Activated T-cell treated with anti-CD3 and anti-CD28 coated beads, Interleukin-2, amount 50 U/mL, for 48 hours (primary cell): Measurements from ENCODE around the gene LEKR1.
"Not testable (repeated sequence)": the region's sequence is repeated elsewhere in the genome, so short reads cannot be mapped to it uniquely, and the experiment has no call there.

Experiments used
- DNase-seq, 2 experiments: peaks; one replicate each; pipeline ENCODE4 v3.0.0-alpha.2; 2020

The LEKR1 gene

DNA sequence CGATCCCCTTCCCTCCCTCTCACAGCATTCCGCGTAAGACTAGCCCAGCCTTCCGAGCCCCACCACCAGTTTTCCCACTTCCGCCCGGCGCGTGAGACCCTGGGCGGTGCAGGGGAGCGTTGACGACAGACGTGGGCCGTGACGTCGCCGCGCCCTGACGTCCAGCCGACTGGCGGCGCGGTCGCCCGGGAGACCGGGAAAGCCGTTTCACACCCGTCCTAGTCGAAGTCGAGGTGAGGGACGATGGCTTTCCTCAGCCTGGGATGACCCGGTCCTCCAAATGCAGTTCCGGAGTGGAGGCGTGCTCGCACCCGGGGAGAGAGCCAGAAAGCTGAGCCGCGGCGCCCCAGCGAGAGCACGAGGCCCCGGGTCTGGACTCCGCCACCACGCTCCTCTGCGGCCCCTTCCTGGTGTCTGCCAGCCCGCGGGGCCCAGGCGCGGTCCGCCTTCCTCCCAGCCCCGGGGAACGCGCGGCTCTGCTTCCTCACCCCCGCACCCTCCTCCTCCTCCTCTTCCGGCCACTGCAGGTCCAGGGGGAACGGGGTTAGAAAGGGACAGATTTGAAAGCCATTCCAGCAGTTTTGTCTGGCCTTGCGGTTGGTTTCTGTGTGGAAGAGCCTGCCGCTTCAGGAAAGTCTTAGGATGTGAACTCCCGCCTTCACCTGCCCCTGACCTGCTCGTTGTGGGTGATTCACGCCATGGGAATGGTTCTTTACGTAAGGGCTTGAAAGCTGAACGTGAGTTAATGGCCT, at the start of gene LEKR1:
TSS of gene LEKR1 (plus strand) at position 210 of the 752 bp plus-strand sequence. CDS start 2,977 bp downstream, outside the sequence.
- peak; percentile 83 to 84 for DNase-seq

DNA sequence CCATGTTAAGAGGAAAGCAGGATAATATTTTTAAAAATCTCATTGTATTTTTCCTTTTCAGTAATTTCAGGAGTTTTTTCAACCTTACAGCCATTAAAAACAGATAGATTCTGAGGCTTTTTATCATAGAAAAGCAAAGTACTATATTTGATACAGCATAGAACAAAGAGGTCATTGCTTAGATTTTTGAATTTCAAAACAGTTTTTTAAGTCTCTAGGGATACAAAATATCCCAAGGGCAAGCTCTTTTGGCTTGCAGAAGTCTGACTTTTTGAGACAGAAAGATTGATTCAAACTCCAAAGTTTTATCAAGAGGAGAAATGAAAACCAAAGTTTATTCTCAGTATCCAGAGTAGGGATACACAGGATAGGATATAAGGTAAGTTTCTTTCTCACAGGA, 49.3 kb upstream of the LEKR1 start:
- no peak for DNase-seq

DNA sequence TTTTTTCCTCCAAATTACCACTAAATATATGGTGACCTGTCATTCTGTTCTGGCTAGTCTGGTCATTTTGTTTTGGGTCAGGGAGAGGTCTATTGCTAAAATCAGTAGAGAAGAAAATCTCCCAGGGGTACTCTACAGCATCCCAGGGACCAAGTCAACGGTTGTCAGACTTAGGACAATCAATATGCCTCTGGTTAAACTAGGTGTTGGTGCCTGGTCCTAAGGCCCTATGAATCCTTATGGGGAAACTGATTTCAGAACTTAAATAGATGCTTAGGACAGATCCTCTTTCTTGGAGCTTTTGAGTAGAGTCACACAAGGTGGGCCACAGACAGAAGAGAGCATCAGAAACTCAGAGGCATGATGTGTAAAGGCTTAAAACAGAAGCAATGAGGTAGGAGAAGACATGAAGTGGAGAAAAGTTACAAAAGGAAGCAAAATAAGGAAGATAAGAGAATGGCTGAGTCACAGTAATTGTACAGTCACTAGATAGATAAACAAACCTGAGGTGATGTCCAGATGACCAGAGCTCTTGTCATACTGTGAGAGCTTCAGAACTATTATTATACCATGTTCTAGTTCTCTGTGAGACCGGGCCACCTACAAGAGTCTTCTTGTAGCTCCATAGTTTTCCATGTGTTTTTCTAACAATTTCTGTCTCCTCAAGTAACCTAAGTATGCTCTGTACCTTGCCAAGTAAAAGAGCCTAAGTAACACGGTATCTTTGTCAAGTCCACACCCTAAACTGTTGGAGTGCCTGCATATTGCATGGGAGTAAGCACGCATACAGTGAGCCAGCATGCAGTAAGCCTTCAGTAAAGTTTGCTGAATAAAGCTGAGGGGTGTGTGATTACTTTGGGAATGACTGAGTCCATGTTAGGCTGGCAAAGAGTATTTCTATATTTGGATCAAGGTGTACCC, 44.6 kb upstream of the LEKR1 start:
- no peak for DNase-seq

DNA sequence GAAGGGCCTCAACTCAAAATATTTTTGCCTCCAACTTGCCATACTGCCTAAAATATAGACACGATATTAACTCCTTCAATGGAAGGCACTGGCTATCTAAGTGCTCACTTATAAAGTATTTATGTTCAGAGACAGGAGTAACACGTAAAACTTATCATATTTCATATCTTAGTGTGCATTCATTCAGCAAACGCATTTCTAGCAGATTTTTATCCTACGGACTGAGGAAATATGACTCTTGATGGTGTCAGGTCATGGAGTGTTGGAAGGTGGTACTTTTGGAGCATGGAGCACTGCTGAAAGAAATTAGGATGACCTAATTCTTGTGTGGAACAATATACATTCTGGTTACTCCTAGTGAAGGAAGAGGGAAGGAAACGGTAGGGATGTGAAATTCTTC, 43.8 kb upstream of the LEKR1 start:
- no peak for DNase-seq

DNA sequence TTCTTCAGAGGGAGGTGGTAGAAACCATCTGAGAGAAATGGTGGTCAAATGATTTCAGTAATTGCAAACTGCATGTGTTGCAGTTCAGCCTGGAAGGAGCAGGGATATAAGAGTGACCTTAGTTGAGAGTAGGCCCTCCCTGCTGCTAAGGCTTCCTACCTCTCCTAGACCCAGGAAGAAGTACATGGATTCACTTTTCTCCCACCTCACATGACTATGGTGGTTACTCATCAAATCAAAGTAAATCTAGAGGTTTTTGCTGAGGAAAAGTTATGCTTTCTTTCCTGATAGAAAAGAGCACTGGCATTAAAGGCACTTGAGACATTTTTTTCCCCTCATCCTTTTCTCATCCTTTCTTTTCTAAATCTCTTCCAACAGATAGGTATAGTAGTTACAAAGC, 43.2 kb upstream of the LEKR1 start:
- no peak for DNase-seq

DNA sequence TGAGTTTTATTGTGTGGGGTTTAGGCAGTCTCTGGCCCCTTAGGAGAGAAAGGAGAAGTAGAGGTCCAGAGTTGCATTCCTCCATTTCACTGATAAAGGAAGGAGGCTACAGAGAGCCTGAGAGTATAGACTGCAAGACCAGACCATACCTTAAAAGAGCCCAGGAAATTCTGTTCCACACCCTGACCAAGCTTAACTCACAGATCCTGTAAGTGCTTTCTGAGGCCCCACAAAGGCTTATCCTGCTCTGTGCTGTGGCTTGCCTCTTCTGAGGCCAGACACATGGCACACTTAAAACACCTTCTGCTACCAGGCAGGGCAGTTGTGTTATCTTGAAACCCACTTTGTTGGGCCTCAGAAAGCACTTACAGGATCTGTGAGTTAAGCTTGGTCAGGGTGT, 39.2 kb upstream of the LEKR1 start:
- DNase-seq: peak; percentile 22 to 34

DNA sequence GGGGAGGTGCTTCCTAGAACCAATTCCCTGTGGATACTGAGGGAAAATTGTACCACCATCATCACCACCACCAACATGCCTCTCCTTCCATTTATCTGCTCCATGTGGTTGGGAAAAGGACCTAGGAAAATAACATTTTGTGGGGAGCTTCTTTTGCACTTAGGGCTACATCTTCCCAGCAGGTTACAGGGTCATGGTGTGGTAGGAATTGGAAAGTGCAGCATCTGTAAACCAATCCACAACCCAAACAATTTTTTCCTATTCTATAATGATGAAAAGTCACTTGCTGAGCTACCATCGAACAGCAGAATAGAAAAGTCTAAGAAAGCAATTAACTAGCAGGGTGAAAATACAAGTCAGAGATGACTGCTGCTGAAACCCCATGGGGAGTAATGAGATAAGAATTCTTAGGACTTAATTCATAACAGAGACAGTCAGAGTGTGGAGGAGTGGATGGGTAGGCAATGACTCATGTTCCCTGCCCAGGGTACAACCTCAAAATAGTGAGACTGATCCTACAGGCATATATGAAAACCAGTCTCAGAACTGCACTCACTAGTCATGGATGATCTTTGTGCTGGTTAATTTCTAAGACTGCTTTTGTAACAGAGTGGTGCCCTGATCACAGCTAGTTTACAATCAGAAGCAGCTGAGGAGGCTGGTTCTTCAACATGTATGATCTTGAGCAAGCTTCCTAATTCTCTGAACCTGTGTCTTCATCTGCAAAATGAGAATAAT, 38.1 kb upstream of the LEKR1 start:
- peak; percentile 28 to 51 for DNase-seq

DNA sequence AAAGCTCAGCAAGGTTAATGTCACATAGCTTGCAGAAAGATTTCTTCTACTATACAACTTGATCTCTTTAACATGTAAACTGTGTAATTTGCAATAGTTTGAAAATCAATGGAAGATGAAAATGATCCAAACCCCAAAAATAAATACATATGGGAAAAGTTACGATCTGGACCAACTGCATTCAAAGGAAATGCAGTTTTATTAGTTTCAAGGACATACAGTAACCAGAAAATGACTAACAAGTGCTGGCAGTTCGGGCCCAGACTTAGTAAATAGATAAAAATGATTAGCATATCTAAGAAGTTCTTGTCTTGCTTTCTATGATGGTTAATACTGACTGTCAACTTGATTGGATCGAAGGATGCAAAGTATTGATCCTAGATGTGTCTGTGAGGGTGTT, 37.3 kb upstream of the LEKR1 start:
- no peak for DNase-seq

DNA sequence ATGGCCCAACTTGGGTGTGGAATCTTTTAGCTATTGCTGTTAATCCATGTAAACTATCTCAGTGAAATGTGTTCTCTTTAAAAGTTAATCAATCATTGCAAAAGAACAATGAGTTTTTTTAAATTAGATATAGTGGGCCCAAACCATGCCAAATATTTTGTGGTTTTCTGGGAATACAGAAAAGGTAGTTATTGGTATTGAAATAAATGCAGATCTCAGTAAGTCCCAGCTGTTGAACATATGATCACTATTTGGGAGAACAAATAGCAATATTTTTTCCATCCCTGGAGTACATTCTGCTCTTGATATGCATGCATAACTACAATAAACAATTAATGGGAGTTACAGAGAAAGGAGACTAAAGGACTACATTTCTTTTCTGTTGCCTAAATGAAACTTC, 36.0 kb upstream of the LEKR1 start:
- no peak for DNase-seq

DNA sequence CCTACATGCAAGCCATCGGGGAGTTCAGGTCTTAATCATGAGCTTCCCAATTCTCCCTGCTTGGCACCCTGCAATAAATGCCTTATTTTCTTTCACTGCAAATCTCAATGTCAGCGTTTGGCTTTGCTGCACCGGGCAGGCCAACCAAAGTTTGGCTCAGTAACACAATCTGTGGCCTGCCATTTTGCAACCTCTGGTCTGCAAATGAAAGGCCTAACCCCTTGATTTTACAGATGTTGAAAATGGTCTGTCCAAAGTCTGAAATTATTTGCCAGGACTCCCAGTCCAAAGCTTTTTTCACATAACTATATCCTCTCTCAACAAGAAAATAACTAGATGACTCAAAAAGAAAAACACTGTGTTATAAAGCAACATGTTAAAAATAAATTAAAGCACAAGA, 34.0 kb upstream of the LEKR1 start:
- DNase-seq: no peak

DNA sequence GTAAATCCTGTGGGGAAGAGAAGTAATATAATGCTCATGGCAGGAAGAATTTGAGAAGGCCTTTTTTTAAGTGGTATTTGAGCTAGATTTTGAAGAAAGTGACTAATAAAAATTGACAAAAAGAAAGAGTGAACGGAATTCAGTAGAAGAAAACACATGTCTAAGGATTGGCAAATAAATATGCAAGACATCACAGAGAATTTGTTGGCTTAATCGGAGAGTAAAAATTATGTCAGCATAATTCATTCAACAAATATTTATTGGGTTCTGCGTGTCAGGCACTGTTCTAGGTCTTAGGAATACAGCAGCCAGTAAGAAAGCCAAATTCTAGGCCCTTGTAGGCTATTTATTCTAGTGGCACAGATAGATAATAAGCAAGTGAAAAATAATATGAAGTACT, 33.6 kb upstream of the LEKR1 start:
- no peak for DNase-seq

DNA sequence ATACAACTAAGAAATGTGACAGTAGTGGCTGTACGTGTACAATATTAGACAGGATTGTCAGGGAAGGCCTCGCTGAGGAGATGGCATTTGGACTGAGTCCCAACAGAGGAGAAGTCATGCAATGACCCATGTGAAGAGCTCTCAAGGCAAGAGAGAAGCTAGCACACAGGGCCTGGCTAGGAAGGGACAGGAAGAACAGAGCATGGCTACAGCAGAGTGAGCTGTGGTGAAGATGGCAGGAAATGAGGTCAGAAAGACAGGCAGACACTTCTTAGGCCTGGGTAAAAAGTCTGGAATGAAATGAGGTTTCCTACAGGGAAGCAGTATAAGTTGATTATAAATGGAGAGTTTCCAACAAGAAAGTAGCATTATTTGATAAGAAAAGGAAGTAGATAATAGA, 33.2 kb upstream of the LEKR1 start:
- no peak for DNase-seq

DNA sequence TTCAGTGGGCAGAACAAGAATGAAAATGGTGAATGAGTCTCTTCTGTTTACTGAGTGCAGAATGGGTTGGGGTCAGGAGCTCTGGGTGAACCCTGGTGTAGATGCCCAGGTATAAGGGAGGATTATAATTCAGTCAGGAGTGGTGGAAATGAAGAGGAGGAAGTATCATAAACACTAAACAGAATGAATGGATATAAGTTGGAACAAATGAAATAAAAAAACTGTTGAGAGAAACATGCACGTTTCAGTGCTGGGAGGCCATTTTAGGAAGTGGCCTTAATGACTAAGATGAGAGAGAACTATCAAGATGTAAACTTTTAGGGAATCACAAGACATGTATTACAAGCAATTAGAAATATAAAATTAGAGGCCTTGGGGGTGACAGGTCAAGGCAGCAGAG, 32.8 kb upstream of the LEKR1 start:
- no peak for DNase-seq

DNA sequence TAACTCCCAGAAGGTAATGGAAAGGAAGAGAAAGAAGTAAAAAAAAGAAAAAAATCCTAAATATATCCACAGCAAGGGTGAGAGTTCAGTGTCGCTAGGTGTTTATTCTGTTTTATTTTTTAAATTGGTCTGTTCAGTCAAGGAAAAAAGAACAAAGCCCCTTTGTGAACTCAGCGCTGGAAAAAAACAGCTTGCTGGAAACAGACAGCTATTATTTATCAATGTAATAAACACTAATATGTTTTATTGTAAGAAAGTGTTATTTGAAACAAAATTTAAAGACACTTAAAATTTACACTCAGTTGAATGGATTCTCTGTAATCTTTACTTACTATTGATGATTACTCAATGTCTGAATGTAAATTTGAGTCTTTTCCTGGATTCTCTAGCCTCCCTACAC, 32.3 kb upstream of the LEKR1 start:
- DNase-seq: no peak

DNA sequence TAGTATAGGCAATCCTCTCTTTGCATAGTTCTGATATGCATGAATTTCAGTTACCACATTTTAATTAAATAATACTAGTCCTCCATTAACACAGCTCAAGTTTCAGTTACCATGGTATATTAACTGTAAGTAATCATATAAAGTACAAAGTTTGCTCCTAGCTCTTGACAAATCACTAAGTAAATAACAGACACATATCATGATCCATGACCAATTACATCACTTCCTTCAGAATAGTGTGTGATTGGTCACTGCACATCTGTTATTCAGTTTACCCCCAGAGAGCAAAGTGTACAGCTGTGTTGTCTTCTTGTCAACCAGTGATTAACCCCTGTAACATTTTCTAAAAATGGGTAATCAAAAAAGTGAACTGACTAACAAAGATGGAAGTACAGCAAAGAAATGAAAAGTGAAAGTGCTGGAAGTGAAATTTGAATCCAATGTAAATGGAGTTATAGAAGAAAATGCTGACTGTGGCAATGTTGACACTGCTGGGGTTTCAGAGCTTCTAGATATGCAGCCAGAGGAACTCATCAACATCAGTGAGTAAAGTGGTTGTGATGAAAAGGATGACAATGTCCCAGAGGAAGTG, 30.2 kb upstream of the LEKR1 start:
- no peak for DNase-seq

DNA sequence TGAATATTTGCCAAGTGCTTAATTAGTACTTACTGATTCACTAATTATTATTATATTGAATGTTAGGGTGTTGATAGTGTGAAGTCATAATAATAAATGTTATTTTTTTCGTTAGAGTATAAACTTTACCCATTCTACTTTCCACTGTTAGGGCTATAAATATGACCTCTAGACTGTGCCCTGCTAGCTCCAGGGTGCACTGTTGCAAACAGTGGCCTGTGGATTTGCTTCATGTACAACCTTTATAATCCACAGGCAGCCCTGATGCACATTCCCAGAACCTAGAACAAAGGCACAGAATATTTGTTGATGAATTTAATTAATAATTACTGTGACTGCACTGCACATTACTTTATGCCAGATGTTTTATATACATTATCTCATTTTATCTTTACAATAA, 28.8 kb upstream of the LEKR1 start:
- no peak for DNase-seq

DNA sequence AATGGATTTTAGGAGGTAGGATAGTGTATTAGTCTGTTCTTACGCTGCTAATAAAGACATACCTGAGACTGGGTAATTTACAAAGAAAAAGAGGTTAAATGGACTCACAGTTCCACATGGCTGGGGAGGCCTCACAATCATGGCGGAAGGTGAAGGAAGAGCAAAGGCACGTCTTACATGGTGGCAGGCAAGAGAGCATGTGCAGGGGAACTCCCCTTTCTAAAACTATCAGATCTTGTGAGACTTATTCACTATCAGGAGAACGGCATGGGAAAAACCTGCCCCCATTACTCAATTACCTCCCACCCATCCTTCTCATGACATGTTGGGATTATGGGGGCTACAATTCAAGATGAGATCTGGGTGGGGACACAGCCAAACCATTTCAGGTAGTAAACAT, 25.9 kb upstream of the LEKR1 start:
- not testable (repeated sequence) for DNase-seq

DNA sequence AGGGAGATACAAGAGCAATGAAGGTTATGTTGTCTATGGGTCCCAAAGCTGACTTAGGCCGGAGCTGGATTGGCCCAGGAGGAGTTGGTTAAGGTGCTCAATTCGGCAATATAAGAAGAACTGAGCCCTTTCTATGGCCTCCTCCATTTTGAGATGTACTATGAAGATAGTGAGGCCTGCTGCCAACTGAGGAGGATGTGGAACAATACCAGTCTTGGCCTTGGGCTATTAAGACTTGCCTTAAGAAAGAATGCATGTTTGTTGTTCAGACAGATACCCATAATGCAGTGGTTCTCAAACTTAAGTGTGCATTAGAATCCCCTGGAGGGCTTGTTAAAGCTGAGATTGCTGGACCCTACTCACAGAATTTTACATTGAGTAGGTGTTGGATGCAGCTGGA, 24.4 kb upstream of the LEKR1 start:
- DNase-seq: no peak

DNA sequence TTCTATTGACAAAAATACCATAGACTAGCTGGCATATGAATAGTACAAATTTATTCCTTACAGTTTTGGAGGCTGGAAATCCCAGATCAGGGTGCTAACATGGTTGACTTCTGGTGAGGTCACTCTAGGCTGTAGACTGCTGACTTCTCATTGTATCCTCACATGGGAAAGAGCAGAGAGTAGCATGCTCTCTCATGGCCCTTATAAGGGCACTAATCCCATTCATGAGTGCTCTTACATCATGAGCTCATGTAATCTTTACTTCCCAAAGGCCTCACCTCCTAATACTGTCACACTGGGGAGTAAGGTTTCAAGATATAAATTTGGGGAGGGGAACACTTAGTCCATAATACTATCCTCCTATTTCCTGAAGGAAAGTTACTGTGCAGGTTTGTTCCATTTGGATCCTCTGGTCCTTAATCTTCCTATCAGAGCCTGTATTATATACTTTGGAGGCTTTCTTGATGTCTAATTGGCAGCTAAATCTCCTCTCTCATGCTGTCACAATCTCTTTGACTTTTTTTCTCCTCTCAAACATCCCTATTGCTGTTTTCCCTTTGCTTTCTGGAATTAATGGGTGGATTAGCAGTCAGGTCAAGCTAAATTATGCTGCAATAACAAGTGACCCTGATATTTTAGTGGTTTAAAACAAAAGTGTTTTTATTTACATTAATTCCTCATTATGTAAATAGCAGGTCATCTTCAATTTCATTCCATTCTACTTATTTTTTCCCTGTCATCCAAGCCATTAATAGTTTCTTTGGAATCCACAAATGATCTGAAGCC, 23.1 kb upstream of the LEKR1 start:
- no peak for DNase-seq

DNA sequence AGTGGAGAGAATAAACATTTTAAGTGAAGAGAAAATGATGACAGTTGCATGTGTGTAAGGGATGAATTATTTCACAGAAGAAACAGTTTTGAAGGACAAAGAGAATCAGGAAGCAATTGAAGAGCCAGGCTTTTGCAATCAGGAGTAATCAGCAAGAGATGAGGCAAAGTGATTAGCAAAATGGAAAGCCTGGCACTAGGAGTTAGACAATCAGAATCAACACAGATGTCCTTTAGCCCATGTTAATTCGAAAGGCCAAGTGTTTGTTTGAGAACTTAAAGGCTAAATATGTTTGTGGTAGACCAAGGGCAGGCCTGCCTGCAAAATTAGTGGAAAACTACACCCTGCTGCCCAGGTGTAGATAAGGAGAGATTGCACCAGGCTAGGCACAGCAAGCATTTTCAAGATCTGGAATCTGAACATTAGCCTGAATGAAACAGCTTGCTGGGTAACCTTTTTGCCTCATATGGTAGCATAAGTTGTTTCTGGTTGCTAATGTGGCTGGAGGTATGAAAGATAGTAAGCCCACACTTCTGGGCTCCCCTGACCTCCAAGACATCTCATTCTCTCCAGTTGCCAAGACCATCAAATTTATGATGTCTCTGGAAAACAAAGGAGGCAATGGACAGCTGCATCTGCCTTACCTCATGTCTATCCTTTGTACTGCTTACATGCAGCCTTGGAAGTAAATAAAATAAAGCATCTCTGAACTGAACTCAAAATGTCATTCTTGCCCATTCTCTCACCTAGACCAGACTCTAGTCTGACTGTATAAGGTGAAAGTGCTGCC, 22.0 kb upstream of the LEKR1 start:
- DNase-seq: no peak

DNA sequence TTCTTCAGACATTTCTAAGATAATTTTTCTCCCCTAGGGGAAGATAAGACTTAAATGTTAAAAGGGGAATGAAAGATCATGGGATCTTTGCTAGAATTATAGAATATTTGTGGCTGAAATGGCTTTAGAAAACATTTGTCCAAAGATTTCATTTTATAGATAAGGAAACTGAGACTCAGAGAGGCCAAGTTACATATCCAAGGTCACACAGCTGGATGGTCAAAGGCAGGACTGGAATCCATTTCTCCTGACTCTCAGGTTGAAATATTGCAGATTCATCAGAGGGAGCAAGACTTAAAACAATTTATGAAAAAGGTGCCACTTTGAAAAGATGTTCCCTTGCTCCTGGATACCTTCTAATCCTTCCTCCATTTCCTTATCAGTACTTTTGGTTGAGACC, 19.5 kb upstream of the LEKR1 start:
- no peak for DNase-seq
